NCI-H510A (cell line): Measurements from ENCODE around the gene SH3BP5.

Experiments used
- DNase-seq: peaks from one replicate; lab custom pipeline; 2025; lab: John Stamatoyannopoulos, UW

Gene SH3BP5

DNA sequence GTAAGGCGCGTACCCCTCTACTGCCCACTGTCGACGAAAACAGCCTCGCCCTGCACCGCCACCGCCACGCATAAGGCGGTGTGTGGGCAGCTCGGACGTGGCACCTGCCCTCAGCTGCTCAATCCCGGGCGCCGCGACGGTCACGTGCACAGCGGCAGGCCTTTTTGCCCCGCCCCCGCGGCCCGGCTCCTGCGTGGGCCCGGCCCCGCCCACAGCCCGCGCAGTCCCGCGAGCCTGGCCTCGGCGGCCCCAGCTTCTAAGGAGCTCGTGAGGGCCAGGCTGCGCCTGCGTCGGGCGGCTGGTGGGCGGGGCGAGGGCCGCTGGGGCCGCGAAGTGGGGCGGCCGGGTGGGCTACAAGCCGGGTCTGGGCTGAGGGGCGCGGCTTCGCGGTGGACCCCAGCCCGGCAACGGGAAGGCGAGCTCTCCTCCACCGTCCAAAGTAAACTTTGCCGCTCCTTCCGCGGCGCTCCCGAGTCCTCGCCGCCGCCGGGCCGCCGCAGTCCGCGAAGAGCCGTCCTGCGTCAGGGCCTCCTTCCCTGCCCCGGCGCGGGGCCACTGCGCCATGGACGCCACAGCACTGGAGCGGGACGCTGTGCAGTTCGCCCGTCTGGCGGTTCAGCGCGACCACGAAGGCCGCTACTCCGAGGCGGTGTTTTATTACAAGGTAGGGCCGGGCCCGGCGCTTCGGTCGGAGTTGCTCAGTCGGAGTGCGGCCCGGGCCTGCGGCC lies 126.3 kb downstream of the SH3BP5 start, which contains the start of gene CAPN7:
Gene CAPN7, plus strand, starts transcription at position 313 of the 728 bp plus-strand sequence. Its CDS starts 250 bp downstream, at position 563.
- DNase-seq, result no peak

GRCh38 chr3:15205482-15205933 lies 126.9 kb downstream of the SH3BP5 start:
- no peak for DNase-seq
